Mammary epithelial cell (primary cell): Measurements from ENCODE around the gene BNIP2.

Experiments used
- EZH2 ChIP-seq: IDR thresholded peaks from 2 replicates; pipeline ENCODE4 v1.6.1; 2012; ENCODE audit warnings: low read length, inconsistent platforms, borderline replicate concordance
- TF ChIP-seq, protein P1 (sequence below), 2 donors: IDR thresholded peaks in 1 of 2; conservative IDR thresholded peaks in 1 of 2; 2 replicates each; pipeline ENCODE4 v1.5.1; 2011 to 2012; ENCODE audit warnings: inconsistent platforms in 2 of 2, low read length in 2 of 2, mild to moderate bottlenecking in 2 of 2, control low read depth in 1 of 2, low read depth in 1 of 2; ENCODE audit not compliant: insufficient read depth in 1 of 2; ENCODE audit errors: extremely low read depth in 1 of 2

GRCh38 chr15:59699810-59700431 is 10.8 kb upstream of the BNIP2 start:
- TF ChIP-seq, protein P1, sequence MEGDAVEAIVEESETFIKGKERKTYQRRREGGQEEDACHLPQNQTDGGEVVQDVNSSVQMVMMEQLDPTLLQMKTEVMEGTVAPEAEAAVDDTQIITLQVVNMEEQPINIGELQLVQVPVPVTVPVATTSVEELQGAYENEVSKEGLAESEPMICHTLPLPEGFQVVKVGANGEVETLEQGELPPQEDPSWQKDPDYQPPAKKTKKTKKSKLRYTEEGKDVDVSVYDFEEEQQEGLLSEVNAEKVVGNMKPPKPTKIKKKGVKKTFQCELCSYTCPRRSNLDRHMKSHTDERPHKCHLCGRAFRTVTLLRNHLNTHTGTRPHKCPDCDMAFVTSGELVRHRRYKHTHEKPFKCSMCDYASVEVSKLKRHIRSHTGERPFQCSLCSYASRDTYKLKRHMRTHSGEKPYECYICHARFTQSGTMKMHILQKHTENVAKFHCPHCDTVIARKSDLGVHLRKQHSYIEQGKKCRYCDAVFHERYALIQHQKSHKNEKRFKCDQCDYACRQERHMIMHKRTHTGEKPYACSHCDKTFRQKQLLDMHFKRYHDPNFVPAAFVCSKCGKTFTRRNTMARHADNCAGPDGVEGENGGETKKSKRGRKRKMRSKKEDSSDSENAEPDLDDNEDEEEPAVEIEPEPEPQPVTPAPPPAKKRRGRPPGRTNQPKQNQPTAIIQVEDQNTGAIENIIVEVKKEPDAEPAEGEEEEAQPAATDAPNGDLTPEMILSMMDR (conservative IDR thresholded peaks at IDR 0.05 in 1 of 2, IDR thresholded peaks at IDR 0.05 in 1 of 2; ENCODE audit: extremely low read depth in 1 of 2, insufficient read depth in 1 of 2, low read depth in 1 of 2, low read length in 2 of 2): no peak
- no peak for TF ChIP-seq EZH2
